22Rv1 (cell line): ENCODE measurements around the gene TTC28.

ENCODE experiments used
- CTCF ChIP-seq: fragments of 450-650 bp; IDR thresholded peaks from 2 replicates; pipeline ENCODE4 v1.5.1; 2017; ENCODE audit warnings: mild to moderate bottlenecking
- ZFX ChIP-seq: fragments of 450-650 bp; IDR thresholded peaks from 2 replicates; pipeline ENCODE4 v1.6.1; 2017; ENCODE audit warnings: antibody characterized with exemption, borderline replicate concordance

GRCh38 chr22:27949421-27949820, 730.2 kb downstream of the TTC28 start:
- no peak for TF ChIP-seq CTCF
- no peak for TF ChIP-seq ZFX
